Kidney (tissue), 14 donors: ENCODE results near the gene STAMBPL1. TPM values are rescaled to one million over a fixed set of nuclear protein-coding genes. Genes with fewer than 3 reads are reported as not detected.
"Not testable (repeated sequence)": the region's sequence is repeated elsewhere in the genome, so short reads cannot be mapped to it uniquely, and the experiment has no call there.

ENCODE experiments used
- DNase-seq, 5 donors: peaks; one replicate each; pipeline ENCODE4 v3.0.0-alpha.2; 2013 to 2020
- FAIRE-seq: peaks from 2 replicates; lab custom pipeline; 2012; peaks lifted over from hg19 to GRCh38; lab: Jason Lieb, UNC
- H3K27ac ChIP-seq, 2 donors: one replicate each; pipeline ENCODE4 v1.7.0; 2013; ENCODE audit warnings: low read depth in 2 of 2, low read length in 2 of 2, inconsistent platforms in 1 of 2
- H3K27me3 ChIP-seq: one replicate; pipeline ENCODE4 v1.7.1; 2013; ENCODE audit warnings: low read length, inconsistent platforms; ENCODE audit not compliant: control insufficient read depth, insufficient read depth
- H3K36me3 ChIP-seq, 3 donors: one replicate each; pipeline versions ENCODE4 v1.7.0 to v1.7.1; 2013; ENCODE audit warnings: low read length in 3 of 3, control low read depth in 1 of 3, inconsistent platforms in 1 of 3; ENCODE audit not compliant: insufficient read depth in 3 of 3, control insufficient read depth in 2 of 3
- H3K4me1 ChIP-seq, 3 donors: one replicate each; pipeline versions ENCODE4 v1.7.0 to v1.7.1; 2013; ENCODE audit warnings: low read length in 3 of 3, inconsistent platforms in 1 of 3, low read depth in 1 of 3; ENCODE audit not compliant: control insufficient read depth in 2 of 3, insufficient read depth in 2 of 3
- H3K4me3 ChIP-seq, 3 donors: one replicate each; pipeline versions ENCODE4 v1.7.0 to v1.8.1; 2013; ENCODE audit warnings: low read length in 3 of 3, control low read depth in 1 of 3, inconsistent platforms in 1 of 3
- H3K9ac ChIP-seq, 3 donors: one replicate each; pipeline versions ENCODE4 v1.7.0 to v1.7.1; 2013; ENCODE audit warnings: low read length in 3 of 3, control low read depth in 1 of 3, inconsistent platforms in 1 of 3
- H3K9me3 ChIP-seq, 3 donors: one replicate each; pipeline versions ENCODE4 v1.7.0 to v1.7.1; 2013; ENCODE audit warnings: low read length in 3 of 3, control low read depth in 1 of 3, inconsistent platforms in 1 of 3; ENCODE audit not compliant: control insufficient read depth in 2 of 3, insufficient read depth in 1 of 3
- intact Hi-C: fragments of 100-400 bp; cut with DNase I; formaldehyde crosslinking; loops from one replicate; pipeline ENCODE4 v1.11.1; 2022
- polyA plus RNA-seq: library from polyadenylated mRNA; stranded (reverse); fragments of 350-450 nt; fragmentation: Illumina TruSeq; extraction: RNeasy Lipid Tissue Mini Kit (QIAGEN cat#74804); gene quantifications from one replicate; pipeline ENCODE4 v1.2.3, GENCODE V29; 2014; ENCODE audit warnings: low read depth, low replicate concordance; ENCODE audit not compliant: insufficient read depth
- total RNA-seq: library from RNA; stranded (reverse); fragmentation: NEBNext Ultra II Directional; extraction: Animal tissue kit (Norgen Biotek cat#: 25700); gene quantifications from one replicate; pipeline ENCODE4 v1.2.1, GENCODE V29; 2021
- TF ChIP-seq, protein P1 (sequence below): IDR thresholded peaks from 3 replicates; pipeline ENCODE4 v1.5.1; 2012; ENCODE audit warnings: mild to moderate bottlenecking, moderate library complexity, borderline replicate concordance; ENCODE audit not compliant: insufficient read depth; ENCODE audit errors: extremely low read depth
- donor health status: control.
- donor health status: control.
- donor health status: control.
- donor health status: control.
- donor health status: control.
- donor health status: DM: yes; HTN: yes; CAD: no.
- donor health status: Normal renal cell carcinoma (clear cell type).

The STAMBPL1 gene
- total and polyA plus RNA-seq, 2 donors from 2014 or later, result 3.0 to 6.9 TPM

- Histone ChIP-seq H3K9me3 (no peaks in the 10 kb centered on the region), H3K27me3 (peaks cover 3% of the 10 kb centered on the region), H3K4me1 (peaks cover 0 to 5% (median 0%) of the 10 kb centered on the region in 3 donors), H3K36me3 (no peaks in the 10 kb centered on the region), H3K9ac (peak overlapping the region; percentile 38 to 73 (median 70)), H3K27ac (peak overlapping the region; percentile 81 to 93), H3K4me3 (peak overlapping the region; percentile 62 to 86 (median 82))
- peak; percentile 78 to 92 (median 86) for DNase-seq
- TF ChIP-seq, protein P1, sequence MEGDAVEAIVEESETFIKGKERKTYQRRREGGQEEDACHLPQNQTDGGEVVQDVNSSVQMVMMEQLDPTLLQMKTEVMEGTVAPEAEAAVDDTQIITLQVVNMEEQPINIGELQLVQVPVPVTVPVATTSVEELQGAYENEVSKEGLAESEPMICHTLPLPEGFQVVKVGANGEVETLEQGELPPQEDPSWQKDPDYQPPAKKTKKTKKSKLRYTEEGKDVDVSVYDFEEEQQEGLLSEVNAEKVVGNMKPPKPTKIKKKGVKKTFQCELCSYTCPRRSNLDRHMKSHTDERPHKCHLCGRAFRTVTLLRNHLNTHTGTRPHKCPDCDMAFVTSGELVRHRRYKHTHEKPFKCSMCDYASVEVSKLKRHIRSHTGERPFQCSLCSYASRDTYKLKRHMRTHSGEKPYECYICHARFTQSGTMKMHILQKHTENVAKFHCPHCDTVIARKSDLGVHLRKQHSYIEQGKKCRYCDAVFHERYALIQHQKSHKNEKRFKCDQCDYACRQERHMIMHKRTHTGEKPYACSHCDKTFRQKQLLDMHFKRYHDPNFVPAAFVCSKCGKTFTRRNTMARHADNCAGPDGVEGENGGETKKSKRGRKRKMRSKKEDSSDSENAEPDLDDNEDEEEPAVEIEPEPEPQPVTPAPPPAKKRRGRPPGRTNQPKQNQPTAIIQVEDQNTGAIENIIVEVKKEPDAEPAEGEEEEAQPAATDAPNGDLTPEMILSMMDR, result no peak
- FAIRE-seq, result no peak
- intact Hi-C loops, result no loop called here
Observed at GRCh38 chr10:88880282-88881076, 434 bp downstream of the STAMBPL1 start.

DNA sequence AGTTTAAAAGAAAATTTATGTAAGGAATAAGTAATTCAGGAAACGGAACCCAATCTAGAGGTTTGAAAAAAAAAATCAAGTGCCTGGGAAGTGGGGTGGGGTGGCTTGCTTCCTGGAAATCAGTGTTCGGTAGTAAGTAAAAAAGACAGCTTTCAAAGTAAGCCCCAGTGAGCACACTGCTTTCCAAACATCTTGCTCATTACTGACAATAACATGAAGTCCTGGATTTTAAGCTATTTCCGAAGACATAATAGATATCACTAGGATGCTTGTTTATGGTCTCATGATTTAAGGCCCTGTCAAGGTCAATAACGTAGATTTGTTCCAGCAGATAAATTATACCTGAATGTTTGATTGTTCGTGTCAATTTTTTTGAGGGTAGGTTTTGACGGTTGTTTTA lies 1.3 kb downstream of the STAMBPL1 start:
- intact Hi-C loops, result no loop called here
- no peak for DNase-seq
- Histone ChIP-seq H3K36me3 (no peaks in the 10 kb centered on the region), H3K4me1 (peaks cover 0 to 5% (median 0%) of the 10 kb centered on the region in 3 donors), H3K27ac (peak overlapping the region in 1 of 2 donors; percentile 93), H3K4me3 (peak overlapping the region in 2 of 3 donors; percentile 82 to 86), H3K9me3 (no peaks in the 10 kb centered on the region), H3K9ac (peak overlapping the region in 2 of 3 donors; percentile 70 to 73), H3K27me3 (peaks cover 3% of the 10 kb centered on the region)
- TF ChIP-seq, protein P1, result no peak
- FAIRE-seq, result no peak

DNA sequence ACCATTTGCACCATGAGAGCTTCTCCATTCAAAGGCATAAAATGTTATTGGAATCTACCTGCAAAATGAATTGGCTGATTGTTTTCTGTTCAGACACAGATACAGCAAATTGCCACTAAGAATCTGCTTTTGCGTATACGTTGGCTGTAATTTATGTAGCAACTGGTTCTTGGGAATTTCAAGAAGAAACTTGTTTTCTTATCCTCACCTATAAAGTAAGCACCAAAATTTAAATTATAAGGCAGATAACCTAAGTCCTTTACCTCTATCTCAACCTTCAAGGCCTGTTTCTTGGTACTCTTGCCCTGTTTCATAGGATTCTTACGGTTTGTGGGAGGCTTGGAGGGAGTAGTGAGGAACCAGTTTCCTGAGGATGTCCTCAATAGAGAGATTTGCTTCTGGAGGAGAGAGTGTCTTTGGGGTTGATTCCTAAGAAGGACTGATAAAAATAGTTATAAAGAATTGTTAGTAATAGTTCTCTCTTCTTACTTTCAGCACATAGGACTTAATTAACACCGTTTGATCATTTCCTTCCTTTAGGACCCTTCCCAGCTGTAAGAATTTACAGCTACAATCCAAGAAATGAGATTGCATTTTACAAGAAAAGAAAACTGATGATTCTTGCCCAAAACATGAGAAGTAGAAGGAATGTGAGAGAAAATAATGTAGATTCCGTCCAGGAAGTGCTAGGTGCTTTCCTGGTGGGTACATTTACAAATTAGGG lies 2.0 kb downstream of the STAMBPL1 start:
- Histone ChIP-seq H3K36me3 (no peaks in the 10 kb centered on the region), H3K27me3 (peaks cover 3% of the 10 kb centered on the region), H3K4me1 (peaks cover 0 to 5% (median 0%) of the 10 kb centered on the region in 3 donors), H3K9ac (no peak overlapping the region), H3K4me3 (no peak overlapping the region), H3K27ac (no peak overlapping the region), H3K9me3 (no peaks in the 10 kb centered on the region)
- TF ChIP-seq, protein P1, result no peak
- DNase-seq (no peak), FAIRE-seq (no peak)
- intact Hi-C loops, result no loop called here

DNA sequence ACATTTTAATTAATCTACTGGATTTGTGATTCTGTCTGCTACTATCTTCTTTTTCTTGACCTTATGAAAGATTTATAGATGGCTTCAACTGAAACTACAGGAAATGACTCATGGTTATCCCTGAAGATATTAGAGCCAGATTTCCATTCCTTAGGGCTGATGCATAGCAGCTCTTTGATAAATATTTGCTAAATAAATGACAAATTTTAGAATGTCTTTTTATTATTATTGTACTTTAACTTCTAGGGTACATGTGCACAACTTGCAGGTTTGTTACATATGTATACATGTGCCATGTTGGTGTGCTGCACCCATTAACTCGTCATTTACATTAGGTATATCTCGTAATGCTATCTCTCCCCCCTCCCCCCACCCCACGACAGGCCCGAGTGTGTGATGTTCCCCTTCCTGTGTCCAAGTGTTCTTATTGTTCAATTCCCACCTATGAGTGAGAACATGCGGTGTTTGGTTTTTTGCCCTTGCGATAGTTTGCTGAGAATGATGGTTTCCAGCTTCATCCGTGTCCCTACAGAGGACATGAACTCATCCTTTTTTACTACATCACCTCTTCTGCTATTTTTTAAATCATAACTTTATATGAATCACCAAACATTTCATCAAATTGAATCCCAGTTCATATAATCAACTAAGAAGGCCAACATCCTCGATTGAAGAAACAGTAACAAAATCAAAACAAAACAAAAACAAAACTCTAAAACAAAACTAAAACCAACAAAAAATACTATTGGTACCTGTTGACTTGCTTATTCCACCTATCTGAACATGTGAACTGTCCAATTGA lies 2.8 kb downstream of the STAMBPL1 start:
- FAIRE-seq, H3K36me3 ChIP-seq, intact Hi-C loops, DNase-seq, H3K9ac ChIP-seq, H3K9me3 ChIP-seq, H3K4me1 ChIP-seq, H3K4me3 ChIP-seq, H3K27ac ChIP-seq, H3K27me3 ChIP-seq: not testable (repeated sequence)
